ENCODE data around the gene DDI1. TPM values are rescaled to one million over a fixed set of nuclear protein-coding genes. Genes with fewer than 3 reads are reported as not detected.

Gene DDI1
- total and polyA plus RNA-seq, 11 donors = not detected

DNA sequence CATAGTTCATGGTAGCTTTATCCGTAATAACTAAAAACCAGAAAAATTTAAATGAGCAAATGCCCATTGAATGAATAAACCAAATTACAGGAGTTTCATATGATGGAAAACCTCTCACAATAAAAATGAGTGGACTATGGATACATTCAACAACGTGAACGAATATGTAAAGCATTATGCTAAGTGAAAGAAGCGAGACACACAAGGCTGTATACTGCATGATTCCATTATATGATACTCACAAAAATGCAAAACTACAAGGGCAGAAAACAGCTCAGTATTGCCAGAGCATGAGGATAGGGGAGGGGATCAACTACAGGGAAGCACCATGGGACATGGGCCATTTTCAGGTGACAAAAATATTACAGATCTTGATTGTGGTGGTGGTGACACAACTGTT is 22.2 kb downstream of the DDI1 start:
- intact Hi-C loops (cut with DNase I) = no loop called here
- H3K27ac ChIP-seq = no peak overlapping the region
- WGBS, 4 donors = 96 to 97% (median 96%) methylated on average over 4 of the region's 4 CpGs
- H3K27me3 ChIP-seq = no peaks in the 10 kb centered on the region
- ATAC-seq = no peak
- no peaks in the 10 kb centered on the region for H3K9me3 ChIP-seq
- H3K36me3 ChIP-seq = no peaks in the 10 kb centered on the region
- TF ChIP-seq CTCF (IDR thresholded peaks at IDR 0.05) = no peak
- TF ChIP-seq POLR2A (IDR thresholded peaks at IDR 0.05) = no peak
- peaks cover 0 to 11% (median 0%) of the 10 kb centered on the region in 12 donors for H3K4me1 ChIP-seq
- H3K4me3 ChIP-seq = no peak overlapping the region
- no peak for DNase-seq

DNA sequence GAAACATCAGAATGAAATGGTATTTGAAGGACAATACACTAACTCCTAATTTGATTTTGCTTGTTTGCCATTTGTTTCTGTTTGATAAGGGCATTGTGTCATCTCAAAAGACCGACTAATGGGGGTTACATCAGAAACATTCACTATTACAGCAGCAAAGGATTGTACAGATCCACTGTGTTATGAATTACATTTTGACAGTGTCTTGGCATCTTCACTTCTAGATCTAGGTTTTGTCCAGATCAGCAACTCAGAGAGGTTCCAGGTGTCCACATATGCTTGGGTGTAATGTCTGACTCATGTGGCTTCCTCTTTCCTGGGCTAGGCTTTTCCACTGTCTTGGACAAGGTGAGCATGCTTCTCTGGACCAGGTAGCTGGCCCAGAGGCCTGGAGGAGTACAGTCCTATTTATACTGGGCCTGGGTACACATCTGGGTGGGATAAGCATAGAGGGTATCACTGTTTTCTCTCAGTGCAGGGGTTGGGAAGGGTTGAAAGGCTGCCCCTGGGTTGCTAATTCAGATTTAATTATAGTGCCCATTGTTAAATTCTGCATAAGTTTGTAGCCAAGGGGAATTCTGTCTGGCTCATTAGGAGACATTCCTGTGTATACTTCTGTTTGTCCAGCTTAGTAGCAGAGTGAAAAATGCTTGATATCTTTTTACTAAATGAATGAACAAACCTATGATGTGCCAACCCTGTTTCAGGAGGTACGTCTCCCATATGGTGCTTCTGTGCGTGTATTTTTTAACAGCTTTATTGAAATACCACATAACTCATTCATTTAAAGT is 23.8 kb downstream of the DDI1 start:
- Histone ChIP-seq H3K36me3 (no peaks in the 10 kb centered on the region), H3K27me3 (no peaks in the 10 kb centered on the region), H3K9me3 (no peaks in the 10 kb centered on the region), H3K27ac (no peak overlapping the region), H3K4me3 (no peak overlapping the region), H3K4me1 (peaks cover 0 to 21% (median 0%) of the 10 kb centered on the region in 12 donors)
- peak in 2 of 4 donors; percentile 33 to 58 for ATAC-seq
- no peak for DNase-seq
- WGBS, 4 donors = 81 to 84% (median 82%) methylated on average over 3 of the region's 3 CpGs
- intact Hi-C loops (cut with DNase I) = no loop called here
- TF ChIP-seq POLR2A (IDR thresholded peaks at IDR 0.05) = no peak
- TF ChIP-seq CTCF (IDR thresholded peaks at IDR 0.05) = no peak

GRCh38 chr11:104060820-104061219 is 24.4 kb downstream of the DDI1 start:
- Histone ChIP-seq H3K27ac (no peak overlapping the region), H3K4me3 (no peak overlapping the region), H3K4me1 (peaks cover 0 to 21% (median 0%) of the 10 kb centered on the region in 12 donors), H3K36me3 (no peaks in the 10 kb centered on the region), H3K27me3 (no peaks in the 10 kb centered on the region), H3K9me3 (no peaks in the 10 kb centered on the region)
- TF ChIP-seq POLR2A (IDR thresholded peaks at IDR 0.05) (no peak), CTCF (IDR thresholded peaks at IDR 0.05) (no peak)
- no peak for ATAC-seq
- intact Hi-C loops (cut with DNase I) = no loop called here
- DNase-seq = no peak
- 54 to 60% (median 59%) methylated on average over 1 of the region's 1 CpG for WGBS, 4 donors

DNA sequence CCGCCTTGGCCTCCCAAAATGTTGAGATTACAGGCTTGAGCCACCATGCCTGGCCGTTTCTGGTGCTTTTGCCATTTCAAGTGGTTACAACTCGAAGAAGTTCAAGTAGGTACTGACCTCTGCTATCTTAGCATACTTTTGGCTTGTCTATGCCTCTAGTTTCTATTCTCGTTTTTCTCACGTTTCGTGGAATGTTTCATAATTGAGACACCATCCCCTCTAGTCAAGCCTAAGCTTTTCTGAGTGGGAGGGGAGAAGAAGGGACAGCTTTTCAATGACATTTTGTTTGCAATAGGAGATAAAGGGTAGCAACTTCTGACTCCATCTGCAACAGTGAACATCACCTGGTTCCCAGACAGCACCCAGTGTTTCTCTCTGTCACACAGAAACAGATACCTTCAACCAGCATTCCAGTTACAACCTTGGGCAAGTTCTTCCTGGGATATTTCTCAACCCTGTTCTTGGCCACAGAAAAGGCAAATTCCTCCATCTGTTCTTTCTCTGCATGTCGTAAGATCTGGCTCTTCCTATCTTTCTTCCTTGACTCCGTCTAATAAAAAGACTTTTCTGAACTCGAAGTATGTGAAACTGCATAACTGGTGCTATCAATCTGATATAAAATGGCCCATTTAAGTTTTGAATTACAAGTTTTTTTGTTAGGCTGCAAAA is 25.5 kb downstream of the DDI1 start:
- peak in 2 of 4 donors; percentile 33 to 72 for ATAC-seq
- Histone ChIP-seq H3K36me3 (no peaks in the 10 kb centered on the region), H3K4me1 (peaks cover 0 to 21% (median 0%) of the 10 kb centered on the region in 12 donors), H3K27ac (peak overlapping the region in 1 of 12 donors; percentile 3), H3K27me3 (no peaks in the 10 kb centered on the region), H3K4me3 (no peak overlapping the region), H3K9me3 (no peaks in the 10 kb centered on the region)
- intact Hi-C loops (cut with DNase I) = no loop called here
- 65 to 72% (median 72%) methylated on average over 9 of the region's 9 CpGs for WGBS, 4 donors
- TF ChIP-seq CTCF (IDR thresholded peaks at IDR 0.05) (no peak), POLR2A (IDR thresholded peaks at IDR 0.05) (no peak)
- no peak for DNase-seq

All from heart left ventricle (tissue), 16 donors.